HFF-Myc (cell line): ENCODE measurements around the gene LMNB1.

Source experiments
- DNase-seq: peaks from one replicate; pipeline ENCODE4 v3.0.0-alpha.2; 2011; ENCODE audit warnings: low read depth; ENCODE audit errors: extremely low read depth
- H3K4me3 ChIP-seq: replicated peaks from 2 replicates; pipeline ENCODE4 v1.5.1; 2011; ENCODE audit warnings: low read depth, mild to moderate bottlenecking, control low read depth, low read length
- CTCF ChIP-seq: IDR thresholded peaks from 2 replicates; pipeline ENCODE4 v1.5.1; 2012; ENCODE audit warnings: mild to moderate bottlenecking, low read depth, low read length, control low read depth; ENCODE audit errors: missing control alignments

Gene LMNB1

GRCh38 chr5:126826619-126827215 lies 49.8 kb downstream of the LMNB1 start:
- DNase-seq = no peak
- no peak for TF ChIP-seq CTCF
- H3K4me3 ChIP-seq = no peak overlapping the region

- no peak for TF ChIP-seq CTCF
- DNase-seq = no peak
- no peak overlapping the region for H3K4me3 ChIP-seq
Observed at GRCh38 chr5:126829098-126829497, 52.2 kb downstream of the LMNB1 start.

GRCh38 chr5:126830061-126830460 lies 53.1 kb downstream of the LMNB1 start:
- no peak overlapping the region for H3K4me3 ChIP-seq
- no peak for TF ChIP-seq CTCF
- no peak for DNase-seq

- H3K4me3 ChIP-seq = no peak overlapping the region
- no peak for TF ChIP-seq CTCF
- no peak for DNase-seq
Observed at GRCh38 chr5:126831156-126831555, 54.2 kb downstream of the LMNB1 start.

- TF ChIP-seq CTCF = no peak
- H3K4me3 ChIP-seq = no peak overlapping the region
- no peak for DNase-seq
Observed at GRCh38 chr5:126836778-126837177, 59.8 kb downstream of the LMNB1 start.

- no peak for DNase-seq
- H3K4me3 ChIP-seq = no peak overlapping the region
- no peak for TF ChIP-seq CTCF
Observed at GRCh38 chr5:126837242-126837641, 60.3 kb downstream of the LMNB1 start.
